HG03139 (cell line): ENCODE measurements around the gene SLC34A2.
"Not testable (repeated sequence)": the region's sequence is repeated elsewhere in the genome, so short reads cannot be mapped to it uniquely, and the experiment has no call there.

Experiments
- ATAC-seq: cut with Tn5 transposase; IDR thresholded peaks from one replicate; pipeline ENCODE4 v1.9.1; 2021; ENCODE audit not compliant: unreplicated experiment

The SLC34A2 gene, protein sequence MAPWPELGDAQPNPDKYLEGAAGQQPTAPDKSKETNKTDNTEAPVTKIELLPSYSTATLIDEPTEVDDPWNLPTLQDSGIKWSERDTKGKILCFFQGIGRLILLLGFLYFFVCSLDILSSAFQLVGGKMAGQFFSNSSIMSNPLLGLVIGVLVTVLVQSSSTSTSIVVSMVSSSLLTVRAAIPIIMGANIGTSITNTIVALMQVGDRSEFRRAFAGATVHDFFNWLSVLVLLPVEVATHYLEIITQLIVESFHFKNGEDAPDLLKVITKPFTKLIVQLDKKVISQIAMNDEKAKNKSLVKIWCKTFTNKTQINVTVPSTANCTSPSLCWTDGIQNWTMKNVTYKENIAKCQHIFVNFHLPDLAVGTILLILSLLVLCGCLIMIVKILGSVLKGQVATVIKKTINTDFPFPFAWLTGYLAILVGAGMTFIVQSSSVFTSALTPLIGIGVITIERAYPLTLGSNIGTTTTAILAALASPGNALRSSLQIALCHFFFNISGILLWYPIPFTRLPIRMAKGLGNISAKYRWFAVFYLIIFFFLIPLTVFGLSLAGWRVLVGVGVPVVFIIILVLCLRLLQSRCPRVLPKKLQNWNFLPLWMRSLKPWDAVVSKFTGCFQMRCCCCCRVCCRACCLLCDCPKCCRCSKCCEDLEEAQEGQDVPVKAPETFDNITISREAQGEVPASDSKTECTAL

DNA sequence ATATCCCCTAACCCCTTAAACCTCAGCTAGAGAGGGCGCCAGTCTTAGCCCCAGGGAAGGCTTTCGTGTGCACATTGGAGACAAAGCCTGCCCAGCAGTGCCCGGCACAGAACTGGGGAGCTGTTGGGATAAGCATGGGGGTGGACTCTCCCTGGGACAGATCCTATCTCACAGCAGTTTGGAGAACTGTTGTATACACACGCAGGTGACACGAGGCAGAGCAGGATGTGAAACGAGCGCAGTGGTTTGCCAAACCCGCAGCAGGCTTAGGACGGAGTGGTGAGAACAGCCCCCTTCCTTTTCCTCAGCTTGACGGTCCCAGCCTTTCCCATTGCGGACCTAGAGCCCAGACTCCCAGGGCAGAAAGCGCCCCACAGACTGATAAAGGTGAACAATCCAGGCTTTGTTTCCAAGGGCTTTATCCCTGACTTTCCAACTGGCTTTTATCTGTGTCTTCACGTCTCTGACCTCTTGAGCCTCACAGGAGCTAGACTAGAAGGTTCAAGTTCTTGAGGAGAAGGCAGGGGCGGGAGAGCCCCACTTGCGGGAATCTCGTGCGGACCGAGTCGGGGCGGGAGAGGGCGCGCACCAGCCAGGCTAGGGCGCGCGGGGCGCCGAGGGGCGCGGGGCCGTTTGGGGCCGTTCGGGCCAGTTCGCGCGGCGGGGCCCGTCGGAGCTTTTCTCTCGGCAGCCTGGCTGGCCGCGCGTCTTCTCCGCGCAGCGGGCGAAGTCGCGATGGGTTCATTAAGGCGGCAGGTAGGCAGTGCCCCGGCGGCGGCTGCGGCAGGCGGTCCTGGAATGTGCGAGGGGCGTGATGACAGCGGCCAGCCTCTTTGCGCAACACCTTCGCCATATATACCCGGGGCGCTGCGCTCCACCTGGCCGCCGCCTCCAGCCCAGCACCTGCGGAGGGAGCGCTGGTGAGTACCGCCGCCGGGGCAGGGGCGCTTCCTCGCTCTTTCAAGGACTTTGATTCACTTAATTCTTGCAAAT lies at the start of gene SLC34A2:
Gene SLC34A2, plus strand, starts transcription at position 881 of the 993 bp plus-strand sequence. CDS start 6,650 bp downstream, outside the sequence.
- ATAC-seq, result no peak

DNA sequence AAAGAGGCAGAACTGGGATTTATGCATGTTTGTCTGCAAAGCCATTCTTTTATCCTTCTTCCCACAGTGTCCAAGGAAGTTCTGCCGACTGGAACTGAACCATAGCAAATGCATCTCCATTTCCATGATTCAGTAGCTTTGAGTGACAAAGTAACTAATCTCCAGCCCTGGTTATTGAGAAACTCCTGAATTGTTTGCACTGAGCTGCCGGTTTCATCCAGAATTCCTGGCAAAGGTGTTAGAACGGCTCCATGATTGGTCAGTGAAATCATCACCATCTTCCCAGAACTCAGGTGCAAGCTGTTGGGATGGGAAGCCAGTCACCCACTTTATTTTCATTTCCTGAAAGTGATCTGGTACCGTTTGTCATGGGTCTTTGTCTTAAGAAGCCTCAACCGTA lies 47.0 kb upstream of the SLC34A2 start:
- ATAC-seq, result no peak

DNA sequence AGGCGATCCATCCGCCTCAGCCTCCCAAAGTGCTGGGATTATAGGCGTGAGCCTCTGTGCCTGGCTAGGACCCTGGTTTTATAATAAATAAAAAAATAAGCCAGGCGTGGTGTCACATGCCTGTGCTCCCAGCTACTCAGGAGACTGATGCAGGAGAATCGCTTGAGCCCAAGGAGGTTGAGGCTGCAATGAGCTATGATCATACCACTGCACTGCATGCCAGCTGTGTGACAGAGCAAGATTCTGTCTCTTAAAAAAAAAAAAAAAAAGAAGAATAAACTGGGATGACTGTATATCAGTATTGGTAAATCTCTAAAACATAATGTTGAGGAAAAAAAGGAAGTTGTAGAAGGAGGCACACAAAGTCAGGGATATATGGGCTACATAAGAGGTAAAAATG lies 45.7 kb upstream of the SLC34A2 start:
- ATAC-seq, result no peak

DNA sequence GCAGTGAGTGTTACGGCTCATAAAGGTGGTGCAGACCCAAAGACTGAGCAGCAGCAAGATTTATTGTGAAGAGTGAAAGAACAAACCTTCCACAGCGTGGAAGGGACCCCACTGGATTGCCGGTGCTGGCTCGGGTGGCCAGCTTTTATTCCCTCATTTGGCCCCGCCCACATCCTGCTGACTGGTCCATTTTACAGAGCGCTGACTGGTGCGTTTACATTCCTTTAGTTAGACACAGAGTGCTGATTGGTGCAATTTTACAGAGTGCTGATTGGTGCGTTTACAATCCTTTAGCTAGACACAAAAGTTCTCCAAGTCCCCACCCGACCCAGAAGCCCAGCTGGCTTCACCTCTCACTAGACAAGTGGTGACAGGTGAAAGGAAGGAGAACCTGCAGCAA lies 42.0 kb upstream of the SLC34A2 start:
- ATAC-seq, result not testable (repeated sequence)

DNA sequence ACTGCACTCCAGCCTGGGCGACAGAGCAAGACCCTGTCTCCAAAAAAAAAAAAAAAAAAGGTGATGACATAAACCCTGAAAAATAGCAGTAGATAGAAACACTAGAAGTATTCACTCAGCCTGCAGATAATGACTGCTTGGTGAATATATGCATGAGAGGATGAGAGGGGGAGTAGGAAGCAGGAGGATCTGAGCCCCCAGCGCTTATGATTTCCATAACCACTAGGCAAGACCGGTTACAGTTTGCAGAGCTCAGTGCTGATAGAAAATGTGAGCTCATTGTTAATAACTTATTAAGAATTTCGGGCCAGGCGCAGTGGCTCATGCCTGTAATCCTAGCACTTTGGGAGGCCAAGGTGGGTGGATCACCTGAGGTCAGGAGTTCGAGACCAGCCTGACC lies 40.8 kb upstream of the SLC34A2 start:
- no peak for ATAC-seq

DNA sequence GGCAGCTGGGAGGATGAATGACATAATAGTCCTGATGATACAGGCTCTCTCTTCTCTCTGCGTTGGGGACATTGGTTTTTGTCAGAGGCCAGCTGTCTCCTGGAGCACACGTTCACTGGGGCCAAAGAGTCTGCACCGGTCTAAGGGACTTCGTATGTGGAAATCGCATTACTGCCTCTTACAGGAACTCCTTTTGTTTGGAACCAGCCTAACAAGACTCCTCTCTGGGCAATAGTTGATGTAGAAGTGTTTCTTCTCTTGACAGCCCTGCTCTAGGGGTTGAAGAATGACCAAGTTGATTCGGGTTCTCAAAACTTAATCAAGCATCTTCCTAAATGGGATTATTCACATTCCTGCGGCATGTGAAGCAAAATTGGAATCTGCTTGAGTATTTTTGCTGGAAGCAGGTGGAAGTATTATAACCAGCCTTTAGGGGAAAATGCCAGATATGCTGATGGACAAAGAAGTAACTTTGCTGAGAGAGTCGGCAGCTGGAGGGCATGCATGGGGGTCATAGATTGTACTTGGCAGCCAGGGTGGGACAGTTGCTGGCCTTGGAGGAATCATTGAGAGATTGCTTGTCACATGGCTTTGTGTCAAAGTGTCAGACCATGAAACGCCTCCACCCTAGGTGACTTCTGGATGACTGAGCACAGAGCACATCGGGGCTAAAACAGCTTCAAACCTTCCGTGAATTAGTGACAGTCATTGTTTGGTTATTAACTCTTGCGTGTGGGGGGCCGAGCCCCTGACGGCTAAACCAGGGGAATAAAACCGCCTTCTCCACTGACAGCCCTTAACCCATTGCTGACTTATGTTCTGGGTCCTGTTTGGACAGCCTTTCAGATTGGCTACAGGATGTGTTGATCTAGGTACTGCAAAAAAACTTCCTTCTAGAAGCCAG lies 34.4 kb upstream of the SLC34A2 start:
- peak; percentile 64 for ATAC-seq

DNA sequence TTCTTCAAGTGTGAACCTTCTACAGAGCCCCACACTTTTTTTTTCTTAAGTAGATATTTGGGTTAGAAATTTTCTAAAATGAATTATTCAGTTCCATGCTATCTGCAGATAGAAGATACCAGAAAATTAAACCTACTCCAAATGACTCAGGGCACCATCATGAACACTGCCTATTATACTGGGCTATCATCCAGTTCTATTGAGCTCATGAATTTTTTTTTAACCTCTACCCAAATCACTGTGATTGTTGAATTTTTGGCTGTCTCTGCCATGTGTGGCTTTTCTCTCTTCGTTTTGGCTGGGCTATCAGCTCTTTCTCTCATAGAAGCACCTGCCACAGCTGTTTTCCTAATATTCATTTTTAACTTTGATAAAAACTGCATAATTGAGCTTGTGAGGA lies 31.0 kb upstream of the SLC34A2 start:
- ATAC-seq, result no peak

DNA sequence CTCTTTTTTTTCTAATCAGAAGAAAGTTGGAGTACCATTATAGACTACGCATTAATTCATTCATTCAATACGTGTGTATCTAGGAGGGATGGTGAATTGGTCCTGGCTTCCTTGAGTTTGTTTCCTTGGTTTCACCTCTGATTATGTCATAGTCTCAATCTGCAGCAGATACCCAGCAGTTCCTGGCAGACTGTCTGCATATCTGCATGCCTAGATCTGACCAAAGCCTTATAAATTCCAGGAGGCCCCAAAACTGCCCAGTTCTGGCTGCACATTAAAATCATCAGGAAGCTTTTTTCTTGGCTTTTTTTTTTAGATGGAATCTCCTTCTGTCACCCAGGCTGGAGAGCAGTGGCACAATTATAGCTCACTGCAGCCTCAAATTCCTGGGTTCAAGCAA lies 27.2 kb upstream of the SLC34A2 start:
- ATAC-seq, result no peak

DNA sequence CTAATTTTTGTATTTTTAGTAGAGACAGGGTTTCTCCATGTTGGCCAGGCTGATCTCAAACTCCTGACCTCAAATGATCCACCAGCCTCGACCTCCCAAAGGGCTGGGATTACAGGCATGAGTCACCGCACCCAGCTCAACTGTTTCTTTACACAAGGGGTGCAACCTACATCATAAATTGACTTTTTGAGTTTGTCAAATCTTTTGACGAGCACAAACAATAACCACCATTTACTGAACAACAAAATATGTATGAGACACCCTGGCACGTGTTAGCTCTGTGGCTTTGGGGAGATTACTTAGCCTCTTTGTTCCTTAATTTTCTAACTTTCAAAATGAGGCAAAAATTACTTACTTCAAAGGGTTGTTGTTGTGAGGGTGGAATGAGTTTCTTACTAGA lies 23.5 kb upstream of the SLC34A2 start:
- ATAC-seq, result no peak

DNA sequence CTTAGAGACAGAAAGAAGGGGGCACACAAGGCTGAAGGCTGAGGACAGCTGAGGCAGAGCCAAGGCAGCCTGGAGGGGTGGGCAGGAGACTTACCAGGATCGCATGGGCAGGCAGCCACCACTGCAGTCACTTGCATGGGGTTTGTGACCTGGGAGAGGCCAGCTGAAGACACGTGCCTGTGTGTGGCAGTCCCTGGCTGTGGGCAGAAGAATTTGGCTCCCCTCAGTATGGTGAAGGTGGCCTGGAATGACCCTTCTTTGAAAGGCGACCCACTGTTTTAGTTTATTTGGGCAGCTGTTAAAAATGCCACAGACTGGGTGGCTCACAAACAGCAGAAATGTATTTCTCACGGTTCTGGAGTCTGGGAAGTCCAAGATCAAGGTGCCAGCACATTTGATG lies 22.1 kb upstream of the SLC34A2 start:
- no peak for ATAC-seq

DNA sequence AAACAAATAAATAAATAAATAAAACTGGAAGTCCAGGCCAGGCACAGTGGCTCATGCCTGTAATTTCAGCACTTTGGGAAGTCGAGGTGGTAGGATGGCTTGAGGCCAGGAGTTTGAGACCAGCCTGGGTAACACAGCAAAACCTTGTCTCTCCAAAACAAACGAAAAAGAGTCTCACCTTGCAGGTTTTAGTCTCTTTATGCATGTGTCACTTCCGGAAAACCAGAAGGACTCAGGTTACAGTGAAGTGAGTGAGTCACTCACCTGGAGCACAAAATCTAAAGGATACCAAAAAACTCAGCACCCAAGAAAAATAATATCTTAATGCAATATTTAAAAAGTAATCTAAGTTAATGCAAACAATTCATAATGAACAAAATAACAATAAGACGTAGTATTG lies 20.1 kb upstream of the SLC34A2 start:
- ATAC-seq, result no peak

DNA sequence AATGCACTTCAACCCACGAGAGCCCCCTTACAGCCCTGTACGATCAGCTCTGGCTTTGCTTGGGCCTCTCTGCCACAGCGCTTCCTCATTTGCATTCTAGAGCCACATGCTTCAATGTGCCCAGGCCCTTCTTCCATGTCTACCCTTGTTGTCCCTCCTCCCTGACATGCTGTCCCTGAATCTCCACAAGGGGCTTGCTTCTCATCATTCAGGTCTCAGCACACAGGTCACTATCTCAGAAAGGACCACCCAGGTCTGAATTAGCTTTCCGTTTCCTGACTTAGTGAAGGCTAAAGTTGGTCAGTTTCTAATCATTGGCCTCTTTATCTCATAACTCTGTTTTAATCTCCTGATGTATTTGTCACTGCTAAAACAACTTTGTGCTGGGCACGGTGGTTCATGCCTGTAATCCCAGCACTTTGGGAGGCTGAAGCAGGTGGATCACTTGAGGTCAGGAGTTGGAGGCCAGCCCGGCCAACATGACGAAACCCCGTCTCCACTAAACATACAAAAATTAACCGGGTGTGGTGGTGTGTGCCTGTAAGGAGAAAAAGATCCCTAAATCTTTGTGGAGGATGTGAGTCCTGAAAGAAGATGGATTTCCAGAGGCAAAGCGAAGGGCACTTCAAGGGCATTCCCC lies 17.9 kb upstream of the SLC34A2 start:
- ATAC-seq, result no peak

DNA sequence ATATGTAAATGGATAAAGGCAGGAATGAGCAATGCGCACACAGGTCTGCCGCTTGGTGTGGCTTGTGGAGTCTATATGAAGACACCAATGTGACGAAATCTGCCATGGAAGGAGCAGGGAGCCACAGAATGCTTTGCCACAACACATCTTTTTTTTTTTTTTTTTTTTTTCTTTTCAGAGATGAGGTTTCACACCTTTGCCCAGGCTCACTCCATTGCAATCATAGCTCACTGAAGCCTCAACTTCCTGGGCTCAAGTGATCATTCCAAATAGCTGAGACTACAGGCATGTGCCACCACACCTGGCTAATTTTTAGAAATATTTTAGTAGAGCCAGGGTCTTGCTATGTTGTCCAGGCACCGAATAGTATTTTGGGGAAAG lies 17.4 kb upstream of the SLC34A2 start:
- ATAC-seq, result no peak

DNA sequence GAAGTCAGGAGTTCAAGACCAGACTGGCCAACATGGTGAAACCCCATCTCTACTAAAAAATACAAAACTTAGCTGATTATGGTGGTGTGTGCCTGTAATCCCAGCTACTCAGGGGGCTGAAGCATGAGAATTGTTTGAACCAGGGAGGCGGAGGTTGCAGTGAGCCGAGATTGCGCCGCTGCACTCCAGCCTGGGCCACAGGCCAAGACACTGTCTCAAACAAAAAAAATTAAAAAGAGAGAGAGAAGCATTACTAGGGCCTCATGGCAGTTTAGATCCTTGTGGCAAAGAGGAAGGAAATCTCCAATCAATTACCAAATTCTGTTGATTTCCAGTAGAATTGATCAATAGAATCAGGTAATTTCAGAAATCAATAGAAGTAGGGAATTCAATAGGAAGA lies 16.8 kb upstream of the SLC34A2 start:
- no peak for ATAC-seq

DNA sequence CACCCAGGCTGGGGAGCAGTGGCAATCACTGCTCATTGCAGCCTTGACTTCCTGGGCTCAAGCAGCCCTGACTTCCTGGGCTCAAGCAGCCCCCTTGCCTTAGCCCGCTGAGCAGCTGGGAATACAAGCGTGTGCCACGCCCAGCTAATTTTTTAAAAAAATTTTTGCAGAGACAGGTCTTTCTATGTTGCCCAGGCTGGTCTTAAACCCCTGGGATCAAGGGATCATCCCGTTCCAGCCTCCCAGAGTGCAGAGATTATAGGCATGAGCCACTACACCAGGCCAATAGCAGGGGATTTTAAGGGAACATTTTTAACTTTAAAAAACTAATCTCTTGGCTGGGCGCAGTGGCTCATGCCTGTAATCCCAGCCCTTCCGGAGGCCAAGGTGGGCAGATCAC lies 5.3 kb upstream of the SLC34A2 start:
- ATAC-seq, result no peak

DNA sequence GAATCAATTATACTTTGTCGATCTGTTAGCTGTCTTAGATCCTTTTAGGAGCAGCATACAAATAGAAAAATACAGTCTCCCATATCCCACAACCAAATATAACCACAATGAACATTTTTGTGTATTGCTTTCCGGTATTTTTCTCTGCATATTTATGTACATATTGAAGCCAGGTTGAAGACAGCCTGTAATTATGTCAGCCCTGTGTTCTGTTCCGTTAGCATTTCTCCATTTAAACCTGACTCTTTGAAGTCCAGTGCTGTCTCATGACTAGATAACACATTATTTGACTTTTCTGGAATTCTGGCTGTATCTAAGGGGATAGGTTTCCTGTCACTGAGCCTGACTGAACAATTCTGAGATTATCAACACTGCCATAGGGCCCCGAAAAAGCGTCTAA lies 4.0 kb upstream of the SLC34A2 start:
- ATAC-seq, result no peak

DNA sequence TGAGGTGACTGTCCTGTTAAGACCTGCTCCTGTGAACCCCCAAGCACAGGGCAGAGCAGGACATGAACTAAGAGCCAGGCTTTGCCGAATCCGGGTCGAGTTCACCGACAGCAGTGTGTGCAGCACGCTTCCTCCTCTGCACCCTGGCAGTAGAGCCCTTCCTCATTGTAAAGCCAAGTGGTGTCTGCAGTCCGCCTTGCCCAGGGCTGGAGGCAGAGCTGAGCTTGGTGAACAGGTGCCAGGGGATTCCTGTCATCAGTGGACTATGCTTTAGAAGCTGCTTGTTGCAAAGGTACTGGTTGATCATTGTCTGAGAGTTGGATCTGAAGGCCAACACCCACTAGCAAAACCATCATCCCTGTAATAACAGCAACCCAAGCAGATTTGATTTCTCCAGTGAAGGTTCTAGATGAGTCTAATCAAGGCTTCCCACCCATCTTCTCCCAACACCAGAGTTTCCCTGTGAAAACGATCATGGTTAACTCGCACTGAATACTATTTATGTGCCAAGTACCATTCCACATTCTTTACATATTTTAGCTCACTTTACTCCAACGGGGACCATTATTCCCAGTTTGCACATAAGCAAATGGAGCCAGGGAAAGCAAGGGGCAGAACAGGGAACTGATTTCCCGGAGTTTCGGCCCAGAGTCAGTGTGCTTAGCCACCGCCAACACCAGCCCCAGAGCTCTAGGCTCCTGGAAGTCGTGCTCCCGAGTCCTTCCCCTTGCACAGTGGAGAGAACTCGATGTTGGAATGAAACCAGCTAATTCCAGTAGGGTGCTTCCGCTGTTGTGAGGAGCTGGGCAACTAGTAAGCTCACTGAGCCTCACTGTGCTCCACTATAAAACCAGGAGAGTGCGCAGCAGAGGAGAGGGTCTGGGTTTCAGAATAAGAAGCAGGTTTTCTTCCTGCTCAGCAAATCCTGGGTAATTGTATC lies 1.4 kb upstream of the SLC34A2 start:
- ATAC-seq, result no peak

DNA sequence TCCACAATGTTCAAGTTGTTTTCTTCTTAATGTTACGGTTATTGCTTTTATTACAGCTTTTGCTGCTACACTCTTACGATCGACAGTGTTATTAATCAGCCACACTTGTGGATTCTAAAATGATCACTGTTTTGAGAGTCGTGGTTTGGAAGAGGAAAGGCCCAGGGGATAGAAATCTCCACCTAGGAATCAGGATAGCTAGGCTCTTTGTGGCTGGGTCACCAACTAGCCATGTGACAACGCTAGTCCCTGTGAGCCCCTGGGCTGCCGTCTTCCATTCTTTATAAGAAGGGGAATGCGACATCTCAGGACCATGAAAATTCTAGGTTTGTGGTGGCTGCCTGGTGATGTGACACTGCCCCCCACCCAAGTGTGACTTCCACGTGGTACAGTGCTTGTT lies 380 bp downstream of the SLC34A2 start:
- ATAC-seq, result no peak

DNA sequence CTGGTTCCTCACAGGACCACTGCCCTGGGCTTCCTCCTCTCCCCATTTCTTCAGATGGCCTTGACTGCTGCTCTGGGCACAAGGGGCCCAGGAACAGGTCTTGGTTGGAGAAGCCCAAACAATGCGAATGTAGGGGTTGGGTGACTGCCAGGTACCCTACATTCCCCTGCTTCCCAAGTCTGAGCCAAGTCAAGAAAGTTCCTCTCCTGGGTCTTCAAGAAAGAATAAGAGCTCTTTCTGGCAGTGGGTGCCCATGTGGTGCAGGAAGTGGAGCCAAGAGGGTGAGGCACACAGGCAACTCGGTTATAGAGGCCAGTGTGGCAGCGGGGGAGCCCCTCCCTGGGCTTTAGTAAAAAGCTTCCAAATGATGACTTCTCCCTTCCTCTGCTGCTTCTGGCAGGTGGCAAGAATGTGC lies 2.7 kb downstream of the SLC34A2 start:
- ATAC-seq, result no peak
